ENCODE measurements around the gene RASSF3. TPM values are rescaled to one million over a fixed set of nuclear protein-coding genes. Genes with fewer than 3 reads are reported as not detected.

RASSF3 gene
- total RNA-seq, 1 donor from 2014 or later = 14.9 TPM

DNA sequence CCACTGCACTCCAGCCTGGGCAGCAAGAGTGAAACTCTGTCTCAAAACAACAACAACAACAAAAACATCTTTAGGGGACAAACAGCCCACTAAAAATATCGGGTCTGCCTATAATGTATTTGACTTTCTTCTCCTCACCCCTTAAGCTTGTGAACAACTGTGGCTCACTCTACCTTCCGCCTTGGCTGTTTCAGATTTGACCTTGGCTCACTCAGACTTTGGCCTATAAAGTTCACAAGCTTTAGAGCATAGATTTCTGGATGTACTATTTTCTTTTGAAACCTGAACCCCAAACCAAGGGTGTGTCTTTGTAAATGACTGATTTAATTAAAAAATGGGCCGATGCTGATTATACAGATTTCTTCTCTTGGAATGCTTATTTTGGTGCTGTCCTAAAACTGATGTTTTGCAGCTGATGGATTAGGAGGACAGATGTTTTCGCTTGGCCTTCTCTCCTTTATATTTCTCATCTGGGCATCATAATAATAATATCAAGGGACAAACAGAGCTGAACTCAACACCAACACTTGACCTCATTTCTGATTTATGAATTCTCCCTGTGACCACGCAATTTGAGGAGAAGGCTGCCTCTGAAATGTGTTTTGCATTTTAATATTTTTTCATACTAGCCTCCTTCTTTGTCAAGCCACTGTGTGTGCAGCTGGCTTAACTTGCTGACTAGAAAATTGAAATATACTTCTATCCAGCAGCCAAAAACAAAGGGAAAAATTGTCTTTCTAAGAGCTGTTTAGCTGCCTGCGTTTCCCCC lies 40.2 kb upstream of the RASSF3 start:
- DNase-seq (ENCODE audit: low read depth) = no peak
- H3K4me3 ChIP-seq (ENCODE audit: low read depth, low read length) = no peak overlapping the region
- TF ChIP-seq, protein P1, sequence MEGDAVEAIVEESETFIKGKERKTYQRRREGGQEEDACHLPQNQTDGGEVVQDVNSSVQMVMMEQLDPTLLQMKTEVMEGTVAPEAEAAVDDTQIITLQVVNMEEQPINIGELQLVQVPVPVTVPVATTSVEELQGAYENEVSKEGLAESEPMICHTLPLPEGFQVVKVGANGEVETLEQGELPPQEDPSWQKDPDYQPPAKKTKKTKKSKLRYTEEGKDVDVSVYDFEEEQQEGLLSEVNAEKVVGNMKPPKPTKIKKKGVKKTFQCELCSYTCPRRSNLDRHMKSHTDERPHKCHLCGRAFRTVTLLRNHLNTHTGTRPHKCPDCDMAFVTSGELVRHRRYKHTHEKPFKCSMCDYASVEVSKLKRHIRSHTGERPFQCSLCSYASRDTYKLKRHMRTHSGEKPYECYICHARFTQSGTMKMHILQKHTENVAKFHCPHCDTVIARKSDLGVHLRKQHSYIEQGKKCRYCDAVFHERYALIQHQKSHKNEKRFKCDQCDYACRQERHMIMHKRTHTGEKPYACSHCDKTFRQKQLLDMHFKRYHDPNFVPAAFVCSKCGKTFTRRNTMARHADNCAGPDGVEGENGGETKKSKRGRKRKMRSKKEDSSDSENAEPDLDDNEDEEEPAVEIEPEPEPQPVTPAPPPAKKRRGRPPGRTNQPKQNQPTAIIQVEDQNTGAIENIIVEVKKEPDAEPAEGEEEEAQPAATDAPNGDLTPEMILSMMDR (conservative IDR thresholded peaks at IDR 0.05; ENCODE audit: low read depth, low read length) = no peak

DNA sequence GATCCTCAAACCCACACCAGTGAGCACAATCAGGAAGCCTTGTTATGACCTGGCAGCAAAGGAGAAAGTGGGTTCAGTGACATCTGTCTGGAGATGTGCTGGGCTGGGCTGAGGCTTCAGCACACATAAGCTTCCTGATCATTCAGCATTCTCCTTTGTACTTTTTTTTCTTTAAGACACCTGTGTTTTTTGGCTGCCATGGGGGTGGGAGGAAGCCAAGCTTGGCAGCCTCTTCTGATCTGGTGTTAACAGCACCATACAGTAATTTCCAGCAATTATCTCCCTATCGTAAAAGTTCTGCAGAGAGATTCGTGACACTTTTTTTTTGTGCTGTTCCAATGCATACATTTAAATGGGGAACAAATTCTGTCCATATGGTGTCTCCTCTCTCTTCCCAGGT lies 38.9 kb upstream of the RASSF3 start:
- no peak overlapping the region for H3K4me3 ChIP-seq (ENCODE audit: low read depth, low read length)
- TF ChIP-seq, protein P1 (conservative IDR thresholded peaks at IDR 0.05; ENCODE audit: low read depth, low read length) = no peak
- no peak for DNase-seq (ENCODE audit: low read depth)

DNA sequence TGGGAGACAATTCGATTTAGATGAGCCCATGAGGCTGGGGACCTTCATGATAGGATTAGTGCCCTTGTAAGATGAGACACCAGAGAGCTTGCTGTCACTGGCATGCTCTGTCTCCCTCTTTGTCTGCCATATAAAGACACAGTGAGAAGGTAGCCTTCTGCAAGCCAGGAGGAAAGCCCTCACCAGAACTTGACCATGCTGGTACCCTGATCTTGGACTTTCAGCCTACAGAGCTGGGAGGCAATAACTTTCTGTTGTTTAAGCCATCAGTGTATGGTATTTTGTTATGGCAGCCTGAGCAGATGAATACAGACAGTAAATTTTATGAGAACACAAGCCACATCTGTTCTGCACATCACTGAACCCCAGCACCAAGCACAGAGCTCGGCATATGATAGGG lies 38.1 kb upstream of the RASSF3 start:
- DNase-seq (ENCODE audit: low read depth) = no peak
- TF ChIP-seq, protein P1 (conservative IDR thresholded peaks at IDR 0.05; ENCODE audit: low read depth, low read length) = no peak
- H3K4me3 ChIP-seq (ENCODE audit: low read depth, low read length) = no peak overlapping the region

DNA sequence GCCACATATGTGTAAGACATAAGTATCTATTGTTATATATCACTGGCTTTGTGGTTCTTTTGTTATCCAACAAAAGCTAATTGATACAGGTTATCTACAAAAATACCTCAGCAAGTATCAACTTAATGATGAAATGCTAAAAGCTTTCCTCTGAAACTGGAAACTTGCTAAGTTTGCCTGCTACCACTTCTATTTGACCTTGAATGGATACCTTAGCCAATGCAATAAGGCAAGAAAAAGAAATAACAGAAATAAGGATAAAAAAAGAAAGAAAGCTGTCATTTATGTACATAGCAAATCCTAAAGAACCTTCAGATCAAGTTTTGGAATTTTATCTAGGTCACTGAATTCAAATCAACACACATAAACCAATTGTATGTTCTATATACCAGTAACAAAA lies 35.5 kb upstream of the RASSF3 start:
- TF ChIP-seq, protein P1 (conservative IDR thresholded peaks at IDR 0.05; ENCODE audit: low read depth, low read length) = no peak
- DNase-seq (ENCODE audit: low read depth) = no peak
- H3K4me3 ChIP-seq (ENCODE audit: low read depth, low read length) = no peak overlapping the region

DNA sequence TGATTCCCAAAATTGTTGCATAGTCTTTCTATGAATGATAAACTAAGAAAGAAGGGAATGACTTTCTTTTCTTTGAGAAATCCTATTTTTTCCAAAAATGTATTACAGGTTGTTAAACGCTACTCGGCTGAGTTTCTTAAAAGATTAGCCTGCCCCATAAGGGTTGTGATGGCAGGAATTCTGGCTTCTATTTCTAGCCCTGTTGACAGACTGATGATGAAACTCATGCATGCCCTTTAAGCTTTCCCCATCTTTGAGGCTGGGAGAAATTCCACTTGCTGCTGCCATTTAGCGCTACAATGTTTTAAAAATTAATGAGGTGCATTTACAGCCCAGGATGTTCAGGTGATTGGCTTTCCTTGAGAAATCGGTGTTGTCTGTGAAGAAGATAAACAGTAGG lies 33.2 kb upstream of the RASSF3 start:
- H3K4me3 ChIP-seq (ENCODE audit: low read depth, low read length) = no peak overlapping the region
- TF ChIP-seq, protein P1 (conservative IDR thresholded peaks at IDR 0.05; ENCODE audit: low read depth, low read length) = no peak
- no peak for DNase-seq (ENCODE audit: low read depth)

DNA sequence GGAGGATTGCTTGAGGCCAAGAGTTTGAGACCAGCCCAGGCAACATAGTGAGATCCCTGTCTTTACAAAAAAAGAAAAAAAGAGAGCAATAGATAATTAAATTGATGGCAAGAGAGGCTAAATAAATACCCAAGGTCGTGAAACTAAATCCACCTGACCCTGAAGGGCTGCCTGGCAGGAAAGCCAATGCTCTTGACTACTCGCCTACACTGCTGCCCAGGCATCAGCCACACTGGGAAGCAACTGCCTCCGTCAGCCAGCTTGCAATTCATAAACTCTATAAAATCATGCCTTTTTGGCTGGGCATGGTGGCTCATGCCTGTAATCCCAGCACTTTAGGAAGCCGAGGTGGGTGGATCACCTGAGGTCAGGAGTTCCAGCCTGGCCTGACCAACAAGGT lies 31.7 kb upstream of the RASSF3 start:
- TF ChIP-seq, protein P1 (conservative IDR thresholded peaks at IDR 0.05; ENCODE audit: low read depth, low read length) = no peak
- no peak overlapping the region for H3K4me3 ChIP-seq (ENCODE audit: low read depth, low read length)
- no peak for DNase-seq (ENCODE audit: low read depth)

DNA sequence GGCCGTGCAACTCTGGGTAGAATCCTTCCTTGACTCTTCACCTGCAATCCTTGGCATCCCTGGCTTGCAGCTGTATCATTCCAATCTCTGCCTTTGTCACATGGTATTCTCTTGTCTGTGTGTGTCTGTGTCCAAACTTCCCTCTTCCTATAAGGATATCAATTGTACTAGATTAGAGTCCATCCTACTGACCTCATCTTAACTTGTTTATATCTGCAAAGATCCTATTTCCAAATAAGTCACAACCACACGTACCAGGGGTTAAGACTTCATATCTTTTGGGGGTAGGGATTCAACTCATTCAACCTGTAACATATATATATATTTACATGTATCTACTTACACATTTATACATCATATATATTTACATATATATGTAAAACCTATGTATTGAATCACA lies 29.6 kb upstream of the RASSF3 start:
- no peak overlapping the region for H3K4me3 ChIP-seq (ENCODE audit: low read depth, low read length)
- DNase-seq (ENCODE audit: low read depth) = no peak
- TF ChIP-seq, protein P1 (conservative IDR thresholded peaks at IDR 0.05; ENCODE audit: low read depth, low read length) = no peak
